GM23338 (cell line): Measurements from ENCODE around the gene ARHGEF28.

Source experiments
- CREB1 ChIP-seq: fragments of 250-450 bp; sonication (Bioruptor Pico); IDR thresholded peaks from 2 replicates; pipeline ENCODE4 v1.5.0; 2020; ENCODE audit warnings: low read depth, mild to moderate bottlenecking, moderate library complexity
- CTCF ChIP-seq, 2 experiments: fragments of 200-600 bp in 1 of 2; sonication (generic) in 1 of 2; conservative IDR thresholded peaks; 2 replicates each; pipeline versions ENCODE4 v1.5.1 to v1.6.1; 2016 to 2017; ENCODE audit warnings: antibody characterized with exemption in 2 of 2, low read depth in 2 of 2, mild to moderate bottlenecking in 2 of 2, moderate library complexity in 1 of 2
- ETS1 ChIP-seq: IDR thresholded peaks from 2 replicates; pipeline ENCODE4 v1.6.1; 2016; ENCODE audit warnings: antibody characterized with exemption
- EZH2 ChIP-seq: fragments of 200-600 bp; sonication (generic); IDR thresholded peaks from one replicate; pipeline ENCODE4 v1.8.0; 2017; ENCODE audit warnings: antibody characterized with exemption, mild to moderate bottlenecking, low read depth; ENCODE audit not compliant: unreplicated experiment
- EZH2phosphoT487 ChIP-seq: fragments of 200-600 bp; sonication (generic); IDR thresholded peaks from one replicate; pipeline ENCODE4 v1.8.1; 2018; ENCODE audit warnings: antibody characterized with exemption; ENCODE audit not compliant: unreplicated experiment
- JUNB ChIP-seq: IDR thresholded peaks from one replicate; pipeline ENCODE4 v1.6.1; 2016; ENCODE audit warnings: antibody characterized with exemption; ENCODE audit not compliant: unreplicated experiment
- POLR2AphosphoS5 ChIP-seq: IDR thresholded peaks from 2 replicates; pipeline ENCODE4 v1.6.1; 2016; ENCODE audit warnings: antibody characterized with exemption, low read depth
- REST ChIP-seq: IDR thresholded peaks from one replicate; pipeline ENCODE4 v1.6.1; 2018; ENCODE audit warnings: antibody characterized with exemption; ENCODE audit not compliant: unreplicated experiment
- ZNF114 ChIP-seq: fragments of 250-450 bp; sonication (Bioruptor Pico); IDR thresholded peaks from 2 replicates; pipeline ENCODE4 v1.5.0; 2020; ENCODE audit warnings: mild to moderate bottlenecking, moderate library complexity
- ZNF331 ChIP-seq: fragments of 250-450 bp; sonication (Bioruptor Pico); IDR thresholded peaks from 2 replicates; pipeline ENCODE4 v1.5.0; 2020; ENCODE audit warnings: low read depth, mild to moderate bottlenecking, moderate library complexity

GRCh38 chr5:73587923-73588322 is 38.1 kb upstream of the ARHGEF28 start:
- TF ChIP-seq CTCF (conservative IDR thresholded peaks at IDR 0.05; ENCODE audit: low read depth in 2 of 2) (no peak), JUNB (no peak), POLR2AphosphoS5 (no peak), REST (no peak), CREB1 (CRISPR knock-in tag) (no peak), ETS1 (no peak), EZH2 (no peak), ZNF114 (CRISPR knock-in tag) (no peak), EZH2phosphoT487 (no peak), ZNF331 (no peak)
